ENCODE results near the gene GGACT.

GGACT gene

GRCh38 chr13:100522618-100523309 lies 65.8 kb downstream of the GGACT start:
- CTCF ChIA-PET, result interaction anchor here (1.6 to 4.2 kb wide), 3 partner anchors 8 to 867 kb away, joined by 5 to 19 read pairs (median 13); no protein-coding TSS in a partner anchor
- TF ChIP-seq CTCF (IDR thresholded peaks at IDR 0.05; ENCODE audit: insufficient read depth, low read length, missing control alignments), result no peak
- no peak overlapping the region for H3K4me3 ChIP-seq (ENCODE audit: low read depth, low read length)
- POLR2A ChIA-PET, result no interaction called here
- no peak for DNase-seq (ENCODE audit: low read depth, low spot score)

- CTCF ChIA-PET, result interaction anchor here (0.7 to 3.0 kb wide), 3 partner anchors 8 to 867 kb away, joined by 3 to 13 read pairs (median 5); no protein-coding TSS in a partner anchor
- POLR2A ChIA-PET, result no interaction called here
- no peak for DNase-seq (ENCODE audit: low read depth, low spot score)
- H3K4me3 ChIP-seq (ENCODE audit: low read depth, low read length), result no peak overlapping the region; the same call in 1 of the 2 replicates
- no peak for TF ChIP-seq CTCF (IDR thresholded peaks at IDR 0.05; ENCODE audit: insufficient read depth, low read length, missing control alignments)
Measured at GRCh38 chr13:100521851-100522617, 66.6 kb downstream of the GGACT start.

GRCh38 chr13:100520936-100521850 lies 67.4 kb downstream of the GGACT start:
- no peak for DNase-seq (ENCODE audit: low read depth, low spot score)
- no peak for TF ChIP-seq CTCF (IDR thresholded peaks at IDR 0.05; ENCODE audit: insufficient read depth, low read length, missing control alignments)
- POLR2A ChIA-PET, result no interaction called here
- CTCF ChIA-PET, result interaction anchor here (0.7 kb wide), 1 partner anchor 7 kb away, joined by 3 read pairs; no protein-coding TSS in a partner anchor
- H3K4me3 ChIP-seq (ENCODE audit: low read depth, low read length), result no peak overlapping the region; the same call in none of the 2 replicates

GRCh38 chr13:100519626-100520025 lies 69.0 kb downstream of the GGACT start:
- ChIA-PET CTCF (interaction anchor here (0.5 to 1.2 kb wide), 3 partner anchors 8 to 604 kb away, joined by 3 read pairs; no protein-coding TSS in a partner anchor), POLR2A (no interaction called here)
- no peak for TF ChIP-seq CTCF (IDR thresholded peaks at IDR 0.05; ENCODE audit: insufficient read depth, low read length, missing control alignments)
- no peak for DNase-seq (ENCODE audit: low read depth, low spot score)
- no peak overlapping the region for H3K4me3 ChIP-seq (ENCODE audit: low read depth, low read length)

GRCh38 chr13:100518394-100519062 lies 70.1 kb downstream of the GGACT start:
- DNase-seq (ENCODE audit: low read depth, low spot score), result no peak
- no peak for TF ChIP-seq CTCF (IDR thresholded peaks at IDR 0.05; ENCODE audit: insufficient read depth, low read length, missing control alignments)
- no peak overlapping the region for H3K4me3 ChIP-seq (ENCODE audit: low read depth, low read length)
- ChIA-PET POLR2A (no interaction called here), CTCF (interaction anchor here (1.1 to 9.4 kb wide), 5 partner anchors 229 to 604 kb away, joined by 3 to 89 read pairs (median 3); no protein-coding TSS in a partner anchor)

All from AG04449 (cell line).